Testis (tissue), 3 donors: ENCODE data around the gene RELCH. TPM values are rescaled to one million over a fixed set of nuclear protein-coding genes. Genes with fewer than 3 reads are reported as not detected.

Experiments used
- DNase-seq: peaks from one replicate; pipeline ENCODE4 v3.0.0-alpha.2; 2019
- H3K27ac ChIP-seq, 2 donors: fragments of 200-600 bp; sonication (generic); one replicate each; pipeline ENCODE4 v1.5.1; 2019
- H3K27me3 ChIP-seq: fragments of 200-600 bp; sonication (generic); one replicate; pipeline ENCODE4 v1.5.1; 2019
- H3K36me3 ChIP-seq: fragments of 200-600 bp; sonication (generic); one replicate; pipeline ENCODE4 v1.5.1; 2017; ENCODE audit warnings: low read depth; ENCODE audit errors: missing control alignments
- H3K4me1 ChIP-seq: fragments of 200-600 bp; sonication (generic); one replicate; pipeline ENCODE4 v1.5.1; 2019
- H3K4me3 ChIP-seq, 2 donors: fragments of 200-600 bp; sonication (generic); one replicate each; pipeline ENCODE4 v1.5.1; 2017 to 2019
- H3K9me3 ChIP-seq: fragments of 200-600 bp; sonication (generic); one replicate; pipeline ENCODE4 v1.5.1; 2017
- POLR2A ChIP-seq: fragments of 450-650 bp; IDR thresholded peaks from one replicate; pipeline ENCODE4 v1.6.1; 2017; ENCODE audit warnings: antibody characterized with exemption, mild to moderate bottlenecking, moderate library complexity
- WGBS, 2 donors: methylation state at CpG; one replicate each; pipeline ENCODE4 v1.1.5; 2018; 5-methylcytosine and 5-hydroxymethylcytosine counted together
- intact Hi-C: fragments of 100-400 bp; cut with DNase I; formaldehyde crosslinking; loops from one replicate; pipeline ENCODE4 v1.15.1; 2023; ENCODE audit warnings: low total_unique reads
- polyA plus RNA-seq: library from polyadenylated mRNA; stranded (reverse); fragments of 350-450 nt; fragmentation: Illumina TruSeq; extraction: RNeasy Lipid Tissue Mini Kit (QIAGEN cat#74804); gene quantifications from one replicate; pipeline ENCODE4 v1.2.3, GENCODE V29; 2014; ENCODE audit warnings: low read depth, low replicate concordance; ENCODE audit not compliant: insufficient read depth
- total RNA-seq, 2 donors: library from RNA; depleted of rRNA; stranded (reverse); fragments of >200 nt; gene quantifications; one replicate each; pipeline ENCODE4 v1.2.3, GENCODE V29; 2016
- TF ChIP-seq, protein P1 (sequence below), 3 experiments: fragments of 450-650 bp in 2 of 3; fragments of 200-600 bp in 1 of 3; sonication (generic) in 1 of 3; IDR thresholded peaks; one replicate each; pipeline ENCODE4 v1.5.1; 2016 to 2019; ENCODE audit warnings: antibody characterized with exemption in 3 of 3, mild to moderate bottlenecking in 2 of 3, moderate library complexity in 1 of 3

Gene RELCH
- total and polyA plus RNA-seq, 3 donors from 2014 or later = 15.7 to 41.6 (median 27.2) TPM

DNA sequence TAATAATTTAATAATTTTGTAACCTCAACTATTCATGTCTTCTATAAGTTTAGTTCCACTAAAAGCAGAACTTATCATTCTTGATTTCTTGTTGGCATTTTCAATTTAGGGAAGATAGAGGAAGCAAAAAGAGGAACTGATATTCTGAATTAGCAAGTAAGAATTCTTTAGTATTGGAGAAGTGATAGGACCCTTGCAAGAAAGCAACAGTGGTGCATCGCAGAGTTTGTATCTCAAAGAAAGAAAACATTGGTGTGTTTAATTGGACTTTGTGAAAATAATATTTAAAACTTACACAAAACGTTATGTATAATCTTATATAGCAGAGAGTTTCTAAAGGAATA is 101.6 kb downstream of the RELCH start:
- H3K4me1 ChIP-seq = peaks cover 12% of the 10 kb centered on the region
- TF ChIP-seq, protein P1, sequence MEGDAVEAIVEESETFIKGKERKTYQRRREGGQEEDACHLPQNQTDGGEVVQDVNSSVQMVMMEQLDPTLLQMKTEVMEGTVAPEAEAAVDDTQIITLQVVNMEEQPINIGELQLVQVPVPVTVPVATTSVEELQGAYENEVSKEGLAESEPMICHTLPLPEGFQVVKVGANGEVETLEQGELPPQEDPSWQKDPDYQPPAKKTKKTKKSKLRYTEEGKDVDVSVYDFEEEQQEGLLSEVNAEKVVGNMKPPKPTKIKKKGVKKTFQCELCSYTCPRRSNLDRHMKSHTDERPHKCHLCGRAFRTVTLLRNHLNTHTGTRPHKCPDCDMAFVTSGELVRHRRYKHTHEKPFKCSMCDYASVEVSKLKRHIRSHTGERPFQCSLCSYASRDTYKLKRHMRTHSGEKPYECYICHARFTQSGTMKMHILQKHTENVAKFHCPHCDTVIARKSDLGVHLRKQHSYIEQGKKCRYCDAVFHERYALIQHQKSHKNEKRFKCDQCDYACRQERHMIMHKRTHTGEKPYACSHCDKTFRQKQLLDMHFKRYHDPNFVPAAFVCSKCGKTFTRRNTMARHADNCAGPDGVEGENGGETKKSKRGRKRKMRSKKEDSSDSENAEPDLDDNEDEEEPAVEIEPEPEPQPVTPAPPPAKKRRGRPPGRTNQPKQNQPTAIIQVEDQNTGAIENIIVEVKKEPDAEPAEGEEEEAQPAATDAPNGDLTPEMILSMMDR (IDR thresholded peaks at IDR 0.05) = no peak
- no peak for TF ChIP-seq POLR2A
- no peaks in the 10 kb centered on the region for H3K36me3 ChIP-seq
- no peak for DNase-seq
- intact Hi-C loops = no loop called here
- H3K27me3 ChIP-seq = no peaks in the 10 kb centered on the region
- WGBS, 2 donors = 78 to 86% methylated on average over 2 of the region's 2 CpGs
- no peak overlapping the region for H3K4me3 ChIP-seq
- no peak overlapping the region for H3K27ac ChIP-seq
- H3K9me3 ChIP-seq = no peaks in the 10 kb centered on the region

GRCh38 chr18:62289047-62289446 is 102.0 kb downstream of the RELCH start:
- Histone ChIP-seq H3K4me1 (peaks cover 12% of the 10 kb centered on the region), H3K36me3 (no peaks in the 10 kb centered on the region), H3K27ac (no peak overlapping the region), H3K9me3 (no peaks in the 10 kb centered on the region), H3K4me3 (no peak overlapping the region), H3K27me3 (no peaks in the 10 kb centered on the region)
- 93 to 94% methylated on average over 2 of the region's 2 CpGs for WGBS, 2 donors
- intact Hi-C loops = no loop called here
- no peak for TF ChIP-seq POLR2A
- TF ChIP-seq, protein P1 (IDR thresholded peaks at IDR 0.05) = no peak
- DNase-seq = no peak

GRCh38 chr18:62294073-62294472 is 107.0 kb downstream of the RELCH start:
- H3K27ac ChIP-seq = no peak overlapping the region
- TF ChIP-seq, protein P1 (IDR thresholded peaks at IDR 0.05) = no peak
- no peak for TF ChIP-seq POLR2A
- intact Hi-C loops = no loop called here
- H3K4me3 ChIP-seq = no peak overlapping the region
- DNase-seq = no peak
- H3K9me3 ChIP-seq = no peaks in the 10 kb centered on the region
- H3K4me1 ChIP-seq = no peaks in the 10 kb centered on the region
- no peaks in the 10 kb centered on the region for H3K36me3 ChIP-seq
- no peaks in the 10 kb centered on the region for H3K27me3 ChIP-seq

DNA sequence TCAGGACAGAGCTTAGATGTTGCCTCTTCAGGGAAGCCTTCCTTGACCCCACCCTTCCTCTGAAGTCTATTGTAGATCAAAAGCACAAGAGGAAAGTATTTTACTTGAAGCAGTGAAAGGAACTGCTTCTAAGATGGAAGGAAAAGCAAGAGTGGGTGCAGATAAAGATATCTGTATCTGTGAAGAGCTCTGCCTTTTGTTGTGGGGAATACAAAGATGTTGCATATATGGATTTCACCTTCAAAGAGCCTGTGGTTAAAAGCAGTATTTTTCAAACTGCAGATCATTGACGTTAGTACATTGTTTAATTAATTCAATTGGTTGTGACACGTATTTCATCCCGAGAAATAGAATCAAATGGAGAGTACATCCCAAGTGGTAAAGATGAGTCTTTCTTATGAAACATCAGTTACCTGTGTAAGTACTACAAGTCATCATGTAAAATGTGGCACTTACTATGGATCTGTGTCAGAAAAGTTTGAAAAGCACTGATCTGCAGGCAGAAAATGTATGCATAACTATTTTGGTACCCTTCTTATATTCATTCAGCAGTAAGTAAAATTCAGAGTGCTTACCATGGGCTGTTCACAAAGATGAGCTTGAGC is 113.4 kb downstream of the RELCH start:
- 92 to 93% methylated on average over 3 of the region's 3 CpGs for WGBS, 2 donors
- Histone ChIP-seq H3K36me3 (no peaks in the 10 kb centered on the region), H3K27ac (no peak overlapping the region), H3K27me3 (no peaks in the 10 kb centered on the region), H3K9me3 (no peaks in the 10 kb centered on the region), H3K4me1 (no peaks in the 10 kb centered on the region), H3K4me3 (no peak overlapping the region)
- TF ChIP-seq, protein P1 (IDR thresholded peaks at IDR 0.05) = no peak
- no peak for TF ChIP-seq POLR2A
- intact Hi-C loops = no loop called here
- no peak for DNase-seq

DNA sequence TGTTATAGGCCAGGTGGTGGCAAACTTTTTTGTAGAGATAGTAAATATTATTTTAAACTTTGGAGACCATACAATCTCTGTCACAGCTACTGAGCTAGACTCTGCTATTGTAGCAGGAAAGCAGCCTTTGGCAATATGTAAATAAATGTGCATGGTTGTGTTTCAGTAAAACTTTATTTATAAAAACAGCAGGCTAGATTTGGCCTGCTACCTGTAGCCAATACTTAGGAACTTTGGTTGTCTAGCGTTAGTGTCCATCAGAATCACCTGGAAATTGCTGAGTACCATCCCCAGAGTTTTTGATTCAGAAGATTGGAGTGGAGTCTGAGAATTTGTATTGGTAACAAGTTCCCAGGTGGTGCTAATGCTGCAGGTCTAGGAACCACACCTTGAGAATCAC is 114.3 kb downstream of the RELCH start:
- Histone ChIP-seq H3K27me3 (no peaks in the 10 kb centered on the region), H3K4me3 (no peak overlapping the region), H3K27ac (no peak overlapping the region), H3K36me3 (no peaks in the 10 kb centered on the region), H3K4me1 (no peaks in the 10 kb centered on the region), H3K9me3 (no peaks in the 10 kb centered on the region)
- 100% methylated on average over 1 of the region's 1 CpG for WGBS, 2 donors
- no peak for DNase-seq
- intact Hi-C loops = no loop called here
- TF ChIP-seq, protein P1 (IDR thresholded peaks at IDR 0.05) = no peak
- TF ChIP-seq POLR2A = no peak
